ENCODE measurements around the gene FRMD3. TPM values are rescaled to one million over a fixed set of nuclear protein-coding genes. Genes with fewer than 3 reads are reported as not detected.

FRMD3 gene
- total and polyA plus RNA-seq, 8 donors = 0.87 to 2.6 (median 1.5) TPM

DNA sequence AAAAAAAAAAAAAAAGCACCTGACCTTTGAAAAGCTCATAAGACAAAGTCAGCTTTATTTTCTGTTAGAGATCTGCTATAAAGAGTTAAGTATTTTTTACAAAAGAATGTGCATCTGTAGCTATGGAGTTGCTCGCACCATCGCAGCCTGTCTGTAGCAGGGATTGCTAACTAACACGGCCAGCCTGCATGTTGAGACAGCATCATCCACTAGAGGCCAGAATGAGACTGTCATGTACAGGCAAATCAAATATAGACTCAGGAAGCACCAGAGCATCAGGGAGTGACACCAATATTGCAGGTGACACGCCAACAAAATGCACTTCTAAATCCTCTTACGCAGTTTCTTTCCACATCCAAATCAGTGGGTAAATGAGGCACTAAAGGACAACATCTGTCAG is 339.0 kb downstream of the FRMD3 start:
- 9 to 12% methylated on average over 5 of the region's 5 CpGs for WGBS, 2 donors
- peak in 5 of 6 donors; percentile 30 to 69 (median 40) for DNase-seq

DNA sequence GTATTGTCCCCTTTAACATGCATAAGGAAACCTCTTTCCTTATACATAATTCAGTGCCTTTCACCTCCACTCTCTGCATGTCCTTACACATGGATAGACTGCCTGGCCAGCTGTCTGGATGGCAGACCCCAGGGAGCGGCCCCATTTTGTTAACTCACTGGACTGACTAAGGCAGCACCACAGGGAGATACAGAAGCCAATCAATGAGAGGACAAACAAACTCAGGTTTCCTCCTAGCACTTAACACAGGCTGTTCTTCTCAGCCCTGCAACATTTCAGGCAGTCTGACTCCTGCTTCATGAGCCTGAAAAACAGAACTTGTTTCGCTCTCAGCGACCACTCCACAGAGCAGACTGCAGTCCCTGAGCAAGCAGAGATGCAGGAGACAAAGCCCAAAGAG is 339.8 kb downstream of the FRMD3 start:
- no peak overlapping the region for H3K27ac ChIP-seq
- no peaks in the 10 kb centered on the region for H3K27me3 ChIP-seq
- intact Hi-C loops (cut with DNase I) = loop anchor here in 1 of 3 donors (10.0 kb wide), 1 partner anchor 356 kb away; no protein-coding TSS in a partner anchor
- WGBS, 2 donors = 81 to 83% methylated on average over 3 of the region's 3 CpGs
- H3K4me1 ChIP-seq = no peaks in the 10 kb centered on the region
- H3K9me3 ChIP-seq = no peaks in the 10 kb centered on the region
- no peak overlapping the region for H3K4me3 ChIP-seq
- FAIRE-seq = no peak
- DNase-seq = no peak
- H3K36me3 ChIP-seq = no peaks in the 10 kb centered on the region
- TF ChIP-seq, protein P1, sequence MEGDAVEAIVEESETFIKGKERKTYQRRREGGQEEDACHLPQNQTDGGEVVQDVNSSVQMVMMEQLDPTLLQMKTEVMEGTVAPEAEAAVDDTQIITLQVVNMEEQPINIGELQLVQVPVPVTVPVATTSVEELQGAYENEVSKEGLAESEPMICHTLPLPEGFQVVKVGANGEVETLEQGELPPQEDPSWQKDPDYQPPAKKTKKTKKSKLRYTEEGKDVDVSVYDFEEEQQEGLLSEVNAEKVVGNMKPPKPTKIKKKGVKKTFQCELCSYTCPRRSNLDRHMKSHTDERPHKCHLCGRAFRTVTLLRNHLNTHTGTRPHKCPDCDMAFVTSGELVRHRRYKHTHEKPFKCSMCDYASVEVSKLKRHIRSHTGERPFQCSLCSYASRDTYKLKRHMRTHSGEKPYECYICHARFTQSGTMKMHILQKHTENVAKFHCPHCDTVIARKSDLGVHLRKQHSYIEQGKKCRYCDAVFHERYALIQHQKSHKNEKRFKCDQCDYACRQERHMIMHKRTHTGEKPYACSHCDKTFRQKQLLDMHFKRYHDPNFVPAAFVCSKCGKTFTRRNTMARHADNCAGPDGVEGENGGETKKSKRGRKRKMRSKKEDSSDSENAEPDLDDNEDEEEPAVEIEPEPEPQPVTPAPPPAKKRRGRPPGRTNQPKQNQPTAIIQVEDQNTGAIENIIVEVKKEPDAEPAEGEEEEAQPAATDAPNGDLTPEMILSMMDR (IDR thresholded peaks at IDR 0.05) = no peak
- ATAC-seq = no peak

More for the DNA sequence above, 339.0 kb downstream of the FRMD3 start:
- H3K27ac ChIP-seq = no peak overlapping the region
- no peak overlapping the region for H3K4me3 ChIP-seq
- no peaks in the 10 kb centered on the region for H3K36me3 ChIP-seq
- TF ChIP-seq, protein P1 (IDR thresholded peaks at IDR 0.05) = peak in 3 of 4 donors; percentile 30 to 53 (median 43)
- intact Hi-C loops (cut with DNase I) = loop anchor here in 1 of 3 donors (10.0 kb wide), 1 partner anchor 356 kb away; no protein-coding TSS in a partner anchor
- no peaks in the 10 kb centered on the region for H3K4me1 ChIP-seq
- H3K27me3 ChIP-seq = no peaks in the 10 kb centered on the region
- FAIRE-seq (no peak), ATAC-seq (peak; percentile 94 to 99 (median 98))
- H3K9me3 ChIP-seq = no peaks in the 10 kb centered on the region

DNA sequence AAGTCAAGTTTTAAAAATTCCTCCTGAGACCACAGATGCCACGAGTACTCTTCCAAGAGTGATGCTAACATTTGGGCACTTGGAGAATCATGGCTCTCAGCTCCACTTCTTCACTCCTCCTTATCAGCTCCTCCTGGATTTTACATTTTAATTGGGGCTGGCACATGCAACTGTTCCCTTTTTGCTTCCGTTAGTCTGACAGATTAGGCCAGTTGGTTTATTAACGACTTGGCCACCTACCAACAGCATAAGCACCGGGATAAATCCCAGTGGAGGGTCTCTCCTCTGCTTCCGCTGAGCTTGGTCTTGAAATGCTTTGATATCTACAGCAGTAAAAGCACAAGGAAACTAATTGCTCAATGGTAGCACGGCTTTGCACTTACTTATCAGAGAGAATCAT is 340.6 kb downstream of the FRMD3 start:
- DNase-seq = no peak
- Histone ChIP-seq H3K4me1 (no peaks in the 10 kb centered on the region), H3K36me3 (no peaks in the 10 kb centered on the region), H3K27ac (no peak overlapping the region), H3K4me3 (no peak overlapping the region), H3K27me3 (no peaks in the 10 kb centered on the region), H3K9me3 (no peaks in the 10 kb centered on the region)
- 43% methylated on average over 6 of the region's 6 CpGs for WGBS, 2 donors
- FAIRE-seq = no peak
- TF ChIP-seq, protein P1 (IDR thresholded peaks at IDR 0.05) = no peak
- ATAC-seq = no peak
- intact Hi-C loops (cut with DNase I) = loop anchor here in 1 of 3 donors (10.0 kb wide), 1 partner anchor 357 kb away; no protein-coding TSS in a partner anchor

DNA sequence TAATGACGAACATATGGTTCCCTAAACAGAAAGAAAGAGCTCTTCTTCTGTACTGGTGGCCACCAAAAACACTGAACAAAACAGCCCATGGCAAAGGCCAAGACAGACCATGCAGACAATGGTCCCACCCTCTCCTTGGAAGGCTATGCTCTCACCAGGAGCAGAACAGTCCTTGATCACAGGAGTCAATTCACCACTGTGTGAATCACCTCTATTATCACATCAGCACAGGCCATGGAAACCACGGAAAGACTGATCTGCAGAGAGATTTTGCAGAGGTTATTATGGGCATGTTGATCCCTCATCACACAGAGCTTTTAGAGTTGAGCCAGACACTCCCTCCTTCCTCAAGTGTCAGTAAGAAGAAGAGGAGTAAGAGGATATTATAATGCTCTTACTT is 341.3 kb downstream of the FRMD3 start:
- Histone ChIP-seq H3K4me1 (no peaks in the 10 kb centered on the region), H3K27me3 (no peaks in the 10 kb centered on the region), H3K27ac (no peak overlapping the region), H3K9me3 (no peaks in the 10 kb centered on the region), H3K4me3 (no peak overlapping the region), H3K36me3 (no peaks in the 10 kb centered on the region)
- WGBS, 2 donors = 73 to 77% methylated on average over 2 of the region's 2 CpGs
- ATAC-seq = no peak
- intact Hi-C loops (cut with DNase I) = loop anchor here in 1 of 3 donors (10.0 kb wide), 1 partner anchor 358 kb away; no protein-coding TSS in a partner anchor
- TF ChIP-seq, protein P1 (IDR thresholded peaks at IDR 0.05) = no peak
- no peak for DNase-seq
- no peak for FAIRE-seq

Other genes with a start within 250 kb of the FRMD3 start
- gene IDNK, start 84.7 kb upstream of the FRMD3 start, total RNA-seq = 1 to 10 TPM; 3.2 to 4.7 (median 4.2) TPM
- 10 to 100 TPM in 1 of 2 donors, 1 to 10 TPM in 1; 7.7 to 11.9 TPM for gene IDNK, start 84.7 kb upstream of the FRMD3 start, polyA plus RNA-seq
- gene UBQLN1, start 169.6 kb upstream of the FRMD3 start, total RNA-seq = 10 to 100 TPM; 31.0 to 45.9 (median 39.2) TPM
- 10 to 100 TPM; 14.3 to 24.1 TPM for gene UBQLN1, start 169.6 kb upstream of the FRMD3 start, polyA plus RNA-seq